Gastroesophageal sphincter (tissue), 4 donors: Measurements from ENCODE around the gene PHC2. TPM values are rescaled to one million over a fixed set of nuclear protein-coding genes. Genes with fewer than 3 reads are reported as not detected.

ENCODE experiments used
- ATAC-seq: fragments of 150-250 bp; one replicate; pipeline ENCODE4 v1.9.1; 2016; ENCODE audit warnings: mild to moderate bottlenecking, moderate library complexity
- H3K27ac ChIP-seq, 4 donors: fragments of 200-600 bp; sonication (generic) in 3 of 4; 1 replicate in 3 of 4; 2 replicates in 1 of 4; pipeline ENCODE4 v1.5.1; 2016 to 2019
- H3K27me3 ChIP-seq: fragments of 200-600 bp; sonication (generic); one replicate; pipeline ENCODE4 v1.5.1; 2019
- H3K36me3 ChIP-seq, 2 donors: fragments of 200-600 bp; sonication (generic); one replicate each; pipeline ENCODE4 v1.5.1; 2019; ENCODE audit warnings: control low read depth in 1 of 2
- H3K4me1 ChIP-seq, 3 donors: fragments of 200-600 bp; sonication (generic); 1 replicate in 2 of 3; 2 replicates in 1 of 3; pipeline ENCODE4 v1.5.1; 2016 to 2019; ENCODE audit warnings: control low read depth in 2 of 3
- H3K4me3 ChIP-seq, 2 donors: fragments of 200-600 bp; sonication (generic); one replicate each; pipeline ENCODE4 v1.5.1; 2019; ENCODE audit warnings: mild to moderate bottlenecking in 1 of 2, moderate library complexity in 1 of 2
- H3K9me3 ChIP-seq, 3 donors: fragments of 200-600 bp; sonication (generic); one replicate each; pipeline ENCODE4 v1.5.1; 2017 to 2019; ENCODE audit warnings: control low read depth in 2 of 3
- EP300 ChIP-seq: sonication (generic); formaldehyde crosslinking; IDR thresholded peaks from one replicate; pipeline ENCODE4 v1.6.1; 2017; ENCODE audit warnings: antibody characterized with exemption, mild to moderate bottlenecking
- POLR2A ChIP-seq, 2 donors: fragments of 450-650 bp; IDR thresholded peaks; one replicate each; pipeline ENCODE4 v1.6.1; 2017; ENCODE audit warnings: antibody characterized with exemption in 2 of 2, mild to moderate bottlenecking in 2 of 2, moderate library complexity in 1 of 2
- POLR2AphosphoS5 ChIP-seq: sonication (generic); formaldehyde crosslinking; IDR thresholded peaks from one replicate; pipeline ENCODE4 v1.6.1; 2017; ENCODE audit warnings: antibody characterized with exemption
- WGBS, 2 donors: methylation state at CpG; one replicate each; pipeline ENCODE4 v1.1.5; 2018; ENCODE audit warnings: low coverage in 1 of 2; 5-methylcytosine and 5-hydroxymethylcytosine counted together
- total RNA-seq, 4 donors: library from RNA; depleted of rRNA; stranded (reverse); fragments of >200 nt; gene quantifications; one replicate each; pipeline ENCODE4 v1.1.0, GENCODE V29; 2016
- TF ChIP-seq, protein P1 (sequence below), 4 experiments: fragments of 200-600 bp in 2 of 4; fragments of 450-650 bp in 2 of 4; sonication (generic) in 1 of 4; IDR thresholded peaks; one replicate each; pipeline ENCODE4 v1.5.1; 2017 to 2019; ENCODE audit warnings: antibody characterized with exemption in 4 of 4, mild to moderate bottlenecking in 2 of 4, moderate library complexity in 2 of 4

The PHC2 gene
- total RNA-seq, 4 donors from 2014 or later: 99.8 to 223 (median 181) TPM

DNA sequence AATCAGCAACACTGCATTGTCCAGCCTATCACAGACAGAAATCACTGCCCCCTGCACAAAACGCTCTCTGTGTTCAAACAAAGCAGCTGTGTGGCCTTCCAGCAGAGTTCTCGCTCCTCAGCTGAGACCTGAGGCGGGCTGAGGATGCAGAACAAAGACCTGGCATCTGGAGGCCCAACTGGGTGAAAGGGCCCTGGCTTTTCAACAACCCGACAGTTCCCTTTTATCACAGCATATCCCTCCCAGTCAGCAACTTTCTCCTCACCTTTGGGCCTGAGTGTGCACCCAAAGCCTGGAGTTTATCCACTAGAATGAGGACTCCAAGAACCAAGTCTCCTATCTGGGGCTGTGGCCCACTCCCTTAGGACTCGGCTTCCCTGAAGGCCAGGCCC lies 67.4 kb downstream of the PHC2 start:
- Histone ChIP-seq H3K9me3 (no peaks in the 10 kb centered on the region), H3K27ac (peak overlapping the region; percentile 1 to 85 (median 77)), H3K4me3 (no peak overlapping the region), H3K27me3 (no peaks in the 10 kb centered on the region), H3K4me1 (peaks cover 0 to 75% (median 41%) of the 10 kb centered on the region in 3 donors), H3K36me3 (no peaks in the 10 kb centered on the region)
- WGBS, 2 donors: 34 to 57% methylated on average over 3 to 5 of the region's 5 CpGs
- TF ChIP-seq POLR2AphosphoS5 (no peak), EP300 (no peak)
- TF ChIP-seq, protein P1, sequence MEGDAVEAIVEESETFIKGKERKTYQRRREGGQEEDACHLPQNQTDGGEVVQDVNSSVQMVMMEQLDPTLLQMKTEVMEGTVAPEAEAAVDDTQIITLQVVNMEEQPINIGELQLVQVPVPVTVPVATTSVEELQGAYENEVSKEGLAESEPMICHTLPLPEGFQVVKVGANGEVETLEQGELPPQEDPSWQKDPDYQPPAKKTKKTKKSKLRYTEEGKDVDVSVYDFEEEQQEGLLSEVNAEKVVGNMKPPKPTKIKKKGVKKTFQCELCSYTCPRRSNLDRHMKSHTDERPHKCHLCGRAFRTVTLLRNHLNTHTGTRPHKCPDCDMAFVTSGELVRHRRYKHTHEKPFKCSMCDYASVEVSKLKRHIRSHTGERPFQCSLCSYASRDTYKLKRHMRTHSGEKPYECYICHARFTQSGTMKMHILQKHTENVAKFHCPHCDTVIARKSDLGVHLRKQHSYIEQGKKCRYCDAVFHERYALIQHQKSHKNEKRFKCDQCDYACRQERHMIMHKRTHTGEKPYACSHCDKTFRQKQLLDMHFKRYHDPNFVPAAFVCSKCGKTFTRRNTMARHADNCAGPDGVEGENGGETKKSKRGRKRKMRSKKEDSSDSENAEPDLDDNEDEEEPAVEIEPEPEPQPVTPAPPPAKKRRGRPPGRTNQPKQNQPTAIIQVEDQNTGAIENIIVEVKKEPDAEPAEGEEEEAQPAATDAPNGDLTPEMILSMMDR (IDR thresholded peaks at IDR 0.05): no peak
- ATAC-seq: no peak

DNA sequence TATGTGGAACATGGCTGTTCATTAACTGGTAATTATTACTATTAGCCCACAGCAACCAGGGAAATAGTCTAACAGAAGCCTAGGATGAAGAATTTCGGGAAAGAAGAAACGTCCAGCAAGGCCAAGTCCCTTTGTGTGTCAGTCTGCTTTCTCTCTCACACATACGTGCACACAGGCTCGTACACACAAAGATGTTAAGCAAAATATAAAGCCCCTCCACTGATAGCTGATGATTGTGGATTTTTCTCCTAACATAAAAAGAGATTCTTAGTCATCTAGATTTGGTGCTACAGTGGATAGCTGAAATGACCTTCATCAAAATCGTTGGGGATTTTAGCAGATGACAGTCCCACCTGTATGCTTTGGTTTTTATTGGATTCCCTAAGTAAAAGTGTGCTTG lies 67.9 kb downstream of the PHC2 start:
- no peaks in the 10 kb centered on the region for H3K9me3 ChIP-seq
- H3K4me3 ChIP-seq: no peak overlapping the region
- no peaks in the 10 kb centered on the region for H3K27me3 ChIP-seq
- 25 to 64% methylated on average over 5 of the region's 5 CpGs for WGBS, 2 donors
- no peak for ATAC-seq
- TF ChIP-seq POLR2AphosphoS5: no peak
- no peak for TF ChIP-seq POLR2A (IDR thresholded peaks at IDR 0.05)
- TF ChIP-seq, protein P1 (IDR thresholded peaks at IDR 0.05): no peak
- TF ChIP-seq EP300: no peak
- H3K36me3 ChIP-seq: peaks cover 0 to 2% of the 10 kb centered on the region in 2 donors
- H3K27ac ChIP-seq: peak overlapping the region in 3 of 4 donors; percentile 75 to 85 (median 79)
- peaks cover 0 to 74% (median 39%) of the 10 kb centered on the region in 3 donors for H3K4me1 ChIP-seq

DNA sequence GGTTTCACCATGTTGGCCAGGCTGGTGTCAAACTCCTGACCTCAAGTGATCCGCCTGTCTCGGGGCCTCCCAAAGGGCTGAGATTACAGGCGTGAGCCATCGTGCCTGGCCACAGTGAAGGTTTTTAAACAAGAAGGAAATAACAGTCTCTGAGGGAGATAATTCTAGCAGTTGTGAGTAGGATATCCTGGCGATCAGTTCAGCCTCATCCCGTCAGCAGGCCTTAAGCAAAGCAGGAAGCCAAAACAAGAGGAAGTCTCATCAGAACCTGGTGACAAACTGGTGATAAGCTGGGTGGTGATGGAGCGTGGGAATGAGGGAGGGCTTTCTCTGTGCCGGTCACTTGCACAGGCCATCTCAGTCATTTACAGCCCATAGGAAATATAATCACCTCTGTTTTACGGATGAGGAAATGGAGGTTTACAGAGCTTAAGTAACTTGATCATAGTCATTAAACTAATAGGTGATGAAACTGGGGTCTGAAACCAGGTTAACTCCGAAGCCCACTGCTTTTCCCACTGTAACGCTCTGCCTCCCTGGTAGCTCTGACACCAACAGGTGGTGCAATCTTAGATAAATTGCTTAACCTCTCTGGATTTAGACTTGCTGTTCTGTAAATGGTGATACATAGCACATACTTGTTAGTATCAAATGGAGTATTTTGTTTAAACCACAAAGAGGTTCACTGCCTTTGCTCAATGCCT lies 69.2 kb downstream of the PHC2 start:
- no peak for ATAC-seq
- H3K27ac ChIP-seq: peak overlapping the region in 3 of 4 donors; percentile 65 to 79 (median 75)

DNA sequence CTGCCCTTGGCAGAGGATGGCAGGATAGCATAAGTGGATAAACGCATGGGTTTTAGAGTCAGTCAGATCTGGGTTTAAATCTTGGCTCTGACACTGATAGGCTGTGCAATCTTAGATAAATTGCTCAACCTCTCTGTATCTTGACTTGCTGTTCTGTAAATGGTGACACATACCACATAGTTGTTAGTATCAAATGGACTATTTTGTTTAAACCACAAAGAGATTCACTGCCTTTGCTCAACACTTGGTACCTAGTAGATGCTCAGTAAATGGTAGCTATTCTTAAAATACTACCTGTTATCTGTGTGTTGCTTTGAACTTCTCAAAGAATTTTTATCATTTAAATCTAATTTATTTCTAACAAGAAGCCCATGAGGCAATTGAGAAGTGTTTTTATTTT lies 70.5 kb downstream of the PHC2 start:
- no peaks in the 10 kb centered on the region for H3K27me3 ChIP-seq
- WGBS, 2 donors: 57% methylated on average over 1 of the region's 1 CpG; no CpG with 5 or more reads in 1 of the 2 donors
- H3K4me1 ChIP-seq: peaks cover 0 to 52% (median 25%) of the 10 kb centered on the region in 3 donors
- H3K36me3 ChIP-seq: peaks cover 0 to 14% of the 10 kb centered on the region in 2 donors
- no peak for ATAC-seq
- H3K9me3 ChIP-seq: no peaks in the 10 kb centered on the region
- no peak overlapping the region for H3K4me3 ChIP-seq
- no peak overlapping the region for H3K27ac ChIP-seq
- no peak for TF ChIP-seq POLR2AphosphoS5
- TF ChIP-seq, protein P1 (IDR thresholded peaks at IDR 0.05): no peak
- TF ChIP-seq EP300: no peak
- no peak for TF ChIP-seq POLR2A (IDR thresholded peaks at IDR 0.05)

More for the DNA sequence above, 69.2 kb downstream of the PHC2 start:
- no peaks in the 10 kb centered on the region for H3K9me3 ChIP-seq
- no peaks in the 10 kb centered on the region for H3K27me3 ChIP-seq
- TF ChIP-seq POLR2A (IDR thresholded peaks at IDR 0.05) (no peak), EP300 (no peak), POLR2AphosphoS5 (no peak)
- TF ChIP-seq, protein P1 (IDR thresholded peaks at IDR 0.05): no peak
- H3K4me3 ChIP-seq: no peak overlapping the region
- WGBS, 2 donors: 59 to 71% methylated on average over 8 to 11 of the region's 11 CpGs
- H3K36me3 ChIP-seq: peaks cover 0 to 11% of the 10 kb centered on the region in 2 donors
- peaks cover 0 to 65% (median 28%) of the 10 kb centered on the region in 3 donors for H3K4me1 ChIP-seq

DNA sequence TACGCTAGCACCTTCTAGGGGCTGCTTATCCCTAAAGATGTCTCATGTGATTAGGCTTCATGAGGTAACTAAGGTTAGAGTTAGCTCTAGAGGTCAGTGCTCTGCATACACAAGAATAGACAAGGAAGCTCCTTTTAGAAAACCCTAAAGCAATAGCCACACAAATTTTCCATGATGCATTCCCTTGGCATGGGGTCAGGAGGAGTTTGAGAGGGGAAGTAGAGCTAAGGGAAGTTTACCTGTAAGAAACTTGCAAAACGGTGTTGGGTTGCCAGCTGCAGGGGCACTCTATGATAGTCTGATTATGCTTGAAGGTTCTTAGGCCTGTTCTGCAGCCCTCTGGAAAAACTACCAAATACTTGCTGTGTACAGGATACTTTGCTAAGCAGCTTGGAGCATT lies 71.0 kb downstream of the PHC2 start:
- no peak overlapping the region for H3K27ac ChIP-seq

More for the DNA sequence above, 71.0 kb downstream of the PHC2 start:
- Histone ChIP-seq H3K9me3 (no peaks in the 10 kb centered on the region), H3K4me1 (peaks cover 0 to 47% (median 21%) of the 10 kb centered on the region in 3 donors), H3K27me3 (no peaks in the 10 kb centered on the region), H3K36me3 (peaks cover 0 to 18% of the 10 kb centered on the region in 2 donors), H3K4me3 (no peak overlapping the region)
- 71 to 88% methylated on average over 1 to 2 of the region's 2 CpGs for WGBS, 2 donors
- no peak for ATAC-seq
- no peak for TF ChIP-seq POLR2A (IDR thresholded peaks at IDR 0.05)
- no peak for TF ChIP-seq EP300
- TF ChIP-seq, protein P1 (IDR thresholded peaks at IDR 0.05): no peak
- TF ChIP-seq POLR2AphosphoS5: no peak
